ENCODE data around the gene TSHZ2.
"Not testable (repeated sequence)": the region's sequence is repeated elsewhere in the genome, so short reads cannot be mapped to it uniquely, and the experiment has no call there.

TSHZ2 gene

DNA sequence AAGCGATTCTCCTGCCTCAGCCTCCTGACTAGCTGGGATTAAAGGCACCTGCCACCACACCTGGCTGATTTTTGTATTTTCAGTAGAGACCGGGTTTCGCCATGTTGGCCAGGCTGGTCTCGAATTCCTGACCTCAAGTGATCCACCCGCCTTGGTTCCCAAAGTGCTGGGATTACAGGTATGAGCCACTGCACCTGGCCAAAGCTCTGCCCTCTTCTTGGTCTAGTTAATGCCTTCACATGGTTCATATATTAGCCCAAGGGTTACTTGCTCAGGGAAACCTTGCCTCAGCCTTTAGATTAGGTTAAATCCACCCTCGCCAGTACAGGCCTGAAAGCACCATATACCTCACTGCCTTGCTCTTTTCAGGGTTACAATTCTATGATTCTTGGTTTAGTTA, 26.1 kb downstream of the TSHZ2 start:
- no peak for DNase-seq (ENCODE audit: low read depth)

DNA sequence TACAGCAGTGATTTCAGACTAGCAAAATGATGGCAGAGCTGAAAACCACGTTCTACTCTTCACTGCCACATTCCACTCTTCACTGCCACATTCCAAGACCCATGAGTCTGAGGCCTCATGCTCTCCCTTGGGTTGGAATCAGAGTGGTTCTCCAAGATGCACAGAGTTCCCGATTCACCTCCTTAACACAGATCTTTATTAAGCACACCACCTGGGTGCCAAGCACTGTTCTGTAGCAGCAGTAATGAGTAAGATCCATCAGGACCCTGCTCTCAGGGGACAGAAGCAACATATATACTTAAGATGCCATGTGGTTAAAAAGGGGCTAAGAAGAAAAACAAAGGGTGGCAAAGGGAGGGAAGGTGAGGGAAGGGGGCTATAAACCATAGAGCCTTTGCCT, 26.9 kb downstream of the TSHZ2 start:
- DNase-seq (ENCODE audit: low read depth), result no peak

DNA sequence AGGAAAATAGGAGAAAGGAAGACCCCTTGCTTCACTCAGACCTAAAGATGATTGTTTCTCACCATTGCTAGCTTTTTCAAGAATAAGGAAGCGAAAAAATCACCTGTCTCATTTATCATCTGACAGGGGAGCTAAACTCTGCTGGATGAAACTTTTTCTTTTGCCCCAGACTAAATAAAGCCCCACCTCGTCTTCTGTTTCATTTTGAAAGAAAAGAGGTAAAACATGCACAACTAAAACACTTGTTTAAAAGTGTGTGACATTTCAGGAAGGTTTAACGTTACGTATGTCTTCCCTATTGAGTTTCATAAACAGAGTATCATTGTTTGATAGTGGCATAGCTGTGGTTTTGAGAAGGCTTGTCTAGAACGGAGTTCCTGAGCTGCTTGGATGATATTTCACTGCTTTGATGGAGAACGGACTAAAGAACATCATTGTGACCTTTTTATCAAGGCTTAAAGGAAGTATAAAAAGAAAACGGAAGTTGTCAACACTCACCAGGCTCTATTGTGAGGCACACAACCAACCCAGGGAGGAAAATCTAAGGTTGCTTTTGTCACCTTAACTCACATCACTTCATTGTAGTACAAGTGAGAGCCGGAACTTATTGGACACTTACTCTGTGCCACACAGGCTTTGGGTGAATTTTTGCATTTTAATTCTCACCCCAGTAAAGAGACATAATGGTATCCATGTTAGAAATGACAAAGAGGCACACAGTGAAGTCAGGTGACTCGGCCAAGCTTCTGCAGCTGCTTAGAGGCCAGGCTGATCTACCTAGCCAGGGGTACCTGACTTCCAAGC, 29.5 kb downstream of the TSHZ2 start:
- DNase-seq (ENCODE audit: low read depth), result no peak

DNA sequence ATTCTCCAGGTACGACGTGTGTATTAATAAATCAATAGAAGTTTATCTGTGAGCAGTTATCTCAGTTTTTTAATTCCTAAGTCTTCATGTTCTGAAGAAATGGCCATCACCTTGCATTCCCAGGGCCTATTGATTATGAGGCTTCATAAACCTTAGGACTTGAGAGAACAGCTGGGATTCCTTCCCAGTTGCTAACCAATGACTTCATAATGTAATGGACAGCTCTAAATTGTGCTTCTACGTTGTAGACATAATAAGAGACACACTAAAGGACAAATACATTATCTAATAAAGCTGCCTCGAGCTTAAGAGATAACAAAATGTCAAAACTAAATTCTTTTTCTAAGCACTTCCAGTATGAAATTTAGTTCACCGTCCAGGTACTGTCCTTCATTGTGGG, 30.6 kb downstream of the TSHZ2 start:
- no peak for DNase-seq (ENCODE audit: low read depth)

DNA sequence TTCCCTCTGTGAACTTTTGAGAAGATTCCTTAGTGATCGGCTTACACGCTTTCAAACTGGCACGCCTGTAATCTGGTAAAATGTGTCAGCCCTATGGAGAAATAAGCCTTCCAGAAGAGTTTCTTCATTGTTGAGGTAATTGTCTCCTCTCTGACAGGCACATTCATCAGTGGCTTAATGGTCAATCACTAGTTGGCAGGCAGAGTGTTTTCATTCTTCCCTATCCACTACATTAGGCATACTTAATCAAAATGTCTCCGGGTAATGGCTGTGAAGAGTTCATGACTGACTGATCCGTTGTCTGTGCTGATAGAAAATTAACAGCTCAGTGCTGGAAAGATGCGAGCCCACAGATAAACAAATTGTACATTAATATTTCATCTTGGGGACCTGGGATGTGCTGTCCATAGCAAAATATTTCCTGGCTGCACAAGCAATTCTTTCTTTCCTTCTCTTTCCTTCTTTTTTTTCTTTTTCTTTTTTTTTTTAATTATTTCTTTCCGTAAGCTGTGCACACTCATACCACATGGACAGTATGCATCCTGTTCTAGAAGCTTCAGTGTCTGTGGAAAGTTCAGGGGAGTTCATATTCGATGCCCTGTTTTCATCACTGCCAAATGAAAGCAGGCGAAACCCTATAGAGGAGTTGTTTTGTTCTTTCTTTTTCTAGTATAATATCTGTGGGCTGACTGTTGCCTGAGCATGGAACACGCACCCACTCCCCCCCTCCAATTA, 31.4 kb downstream of the TSHZ2 start:
- DNase-seq (ENCODE audit: low read depth), result no peak

DNA sequence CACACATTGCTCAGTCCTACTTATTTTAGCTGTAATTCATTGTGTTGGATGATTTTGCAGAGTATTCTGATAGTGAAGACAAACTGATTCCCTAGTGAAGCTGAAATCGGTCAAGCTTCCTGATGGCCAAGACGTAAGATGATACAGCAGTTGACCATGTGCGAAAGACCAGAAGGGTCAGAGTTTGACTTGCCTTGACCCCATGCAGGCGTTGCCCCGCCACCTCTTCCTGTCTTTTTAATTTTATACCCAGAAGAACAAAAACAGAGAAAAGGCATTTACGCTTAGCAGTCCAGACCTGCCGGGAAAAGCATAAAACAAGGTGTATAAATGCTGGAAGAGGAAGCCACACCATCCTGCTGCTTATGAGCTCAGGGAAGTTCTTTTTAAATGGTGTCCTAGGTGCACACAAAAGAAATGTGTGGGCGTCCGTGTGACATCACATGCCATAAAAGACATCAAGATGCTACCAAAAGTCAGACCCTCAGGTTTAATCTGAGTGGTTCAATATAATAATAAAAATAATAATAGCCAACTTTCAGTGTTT, 32.2 kb downstream of the TSHZ2 start:
- DNase-seq (ENCODE audit: low read depth), result no peak

DNA sequence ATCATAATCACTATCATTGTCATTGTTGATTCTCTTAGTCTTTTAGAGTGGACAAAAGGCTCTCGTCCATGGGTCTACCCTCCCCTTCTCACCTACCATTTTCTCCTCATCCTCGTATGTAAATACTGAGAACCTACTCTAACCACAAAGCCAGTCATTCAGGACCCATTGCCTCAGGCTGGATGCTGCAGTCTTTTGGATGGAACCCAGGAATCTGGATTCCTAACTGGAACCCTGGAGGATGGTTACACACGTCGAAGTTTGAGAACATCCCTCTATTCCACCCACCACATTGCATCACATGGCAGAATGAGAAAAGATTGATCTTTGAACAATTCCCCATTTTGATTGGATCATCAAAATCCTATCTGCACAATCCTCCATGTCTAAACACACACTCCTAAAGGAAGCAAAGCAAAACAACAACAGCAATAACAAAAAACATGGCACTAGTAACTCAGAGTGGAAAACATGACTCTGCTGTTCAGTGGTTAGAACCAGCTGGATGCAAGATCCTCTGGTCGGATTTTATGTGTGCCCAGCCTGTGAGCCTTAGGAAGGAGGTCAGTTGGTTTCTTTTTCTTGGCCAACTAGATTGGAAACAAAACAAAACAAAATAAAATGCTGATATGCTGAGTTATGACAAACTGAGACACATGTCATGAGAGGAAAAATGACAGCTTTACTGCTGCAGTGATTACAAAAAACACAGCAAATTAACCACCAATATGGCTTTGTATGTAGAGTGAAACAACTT, 38.0 kb downstream of the TSHZ2 start:
- no peak for DNase-seq (ENCODE audit: low read depth)

DNA sequence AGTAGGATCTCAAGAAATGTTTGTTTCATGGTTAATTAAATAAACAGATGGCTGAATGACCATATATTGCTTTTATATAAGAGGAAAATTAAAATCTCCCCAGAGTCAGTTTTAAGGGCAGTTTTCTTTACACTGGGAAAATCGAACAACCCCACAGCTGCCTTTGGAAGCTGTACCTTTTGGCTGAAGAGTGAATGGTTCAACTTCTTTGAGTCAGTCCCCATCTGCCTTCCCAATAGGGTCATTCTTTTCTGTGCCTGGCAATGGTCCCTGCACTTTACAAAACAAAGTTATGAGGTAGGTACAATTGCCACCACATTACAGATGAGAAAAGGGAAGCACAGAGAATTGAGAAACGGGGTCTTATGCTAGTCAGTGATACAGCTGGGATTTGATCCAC, 39.5 kb downstream of the TSHZ2 start:
- DNase-seq (ENCODE audit: low read depth), result no peak

DNA sequence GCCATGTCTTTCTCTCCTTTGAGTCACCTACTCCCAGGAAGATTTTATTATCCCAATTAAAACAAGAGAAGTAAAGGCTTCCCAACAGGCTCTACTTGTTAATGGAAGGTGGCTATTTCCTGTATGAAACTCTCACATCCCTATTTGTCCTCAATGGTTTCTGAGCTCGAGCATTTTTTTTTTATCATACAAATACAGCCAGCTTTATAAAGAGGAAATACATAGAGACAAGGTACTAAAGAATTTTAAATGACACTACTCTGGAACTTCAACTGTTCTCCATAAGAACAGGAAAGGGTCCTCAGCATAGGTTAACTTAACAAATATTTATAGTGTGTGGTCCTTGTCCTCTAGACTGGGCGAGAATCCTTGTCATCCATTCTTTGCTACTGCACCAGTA, 41.0 kb downstream of the TSHZ2 start:
- no peak for DNase-seq (ENCODE audit: low read depth)

DNA sequence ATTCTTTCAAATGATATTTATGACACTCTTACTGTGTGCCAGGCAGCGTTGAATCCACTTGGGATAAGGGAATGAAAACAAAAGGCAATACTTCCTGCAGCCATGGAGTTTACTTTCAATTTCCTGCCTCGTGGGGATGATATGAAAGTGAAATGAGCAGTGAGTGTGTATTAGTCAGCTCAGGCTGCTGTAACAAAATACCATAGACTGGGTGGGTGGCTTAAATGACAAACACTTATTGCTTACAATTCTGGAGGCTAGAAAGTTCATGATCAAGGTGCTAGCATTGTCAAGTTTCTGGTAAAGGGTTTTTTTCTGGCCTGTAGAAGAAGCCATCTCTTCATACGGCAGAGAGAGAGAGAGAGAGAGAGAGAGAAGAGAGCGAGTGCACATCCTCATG, 41.7 kb downstream of the TSHZ2 start:
- no peak for DNase-seq (ENCODE audit: low read depth)

DNA sequence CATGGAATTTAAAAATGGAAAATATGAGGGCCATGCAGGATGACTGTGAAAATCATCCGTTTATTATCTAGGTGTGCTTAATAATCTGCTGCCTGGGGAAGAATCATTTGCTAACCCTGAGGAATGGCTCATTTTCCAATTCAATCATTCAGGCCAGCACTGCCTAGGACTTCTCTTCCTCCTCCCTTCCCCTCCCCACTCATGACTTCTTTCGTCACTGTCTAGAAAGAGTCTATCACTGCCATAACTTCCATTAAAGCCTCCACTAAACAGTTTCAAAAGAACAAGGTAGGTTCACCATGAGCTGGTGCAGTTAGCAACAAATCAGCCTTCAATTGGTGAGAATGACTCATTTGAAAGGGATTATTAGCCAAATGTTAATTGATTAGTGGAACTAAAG, 43.9 kb downstream of the TSHZ2 start:
- DNase-seq (ENCODE audit: low read depth), result no peak

DNA sequence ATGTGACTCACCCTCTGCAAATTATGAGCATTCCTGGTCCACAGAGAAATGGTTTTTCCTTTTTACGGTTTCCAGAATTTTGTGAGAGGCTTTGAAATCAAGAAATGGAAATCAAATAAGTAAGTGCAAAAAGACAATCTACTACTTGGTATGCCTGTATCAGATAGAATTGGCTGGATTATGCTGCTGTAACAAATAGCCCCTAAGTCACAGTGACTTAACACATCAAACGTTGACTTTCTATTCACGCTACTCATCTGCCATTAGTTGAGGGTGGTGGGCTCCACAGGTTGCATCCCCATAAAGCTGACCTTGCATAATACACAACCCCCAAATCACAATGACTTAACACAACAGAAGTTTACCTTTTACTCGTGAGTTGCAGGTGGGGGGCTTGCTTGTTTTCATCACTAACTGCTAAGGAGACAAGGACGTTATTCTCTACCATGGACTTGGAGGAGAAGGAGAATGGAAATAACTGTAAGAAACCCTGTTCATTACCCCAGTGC, 44.4 kb downstream of the TSHZ2 start:
- DNase-seq (ENCODE audit: low read depth), result no peak

DNA sequence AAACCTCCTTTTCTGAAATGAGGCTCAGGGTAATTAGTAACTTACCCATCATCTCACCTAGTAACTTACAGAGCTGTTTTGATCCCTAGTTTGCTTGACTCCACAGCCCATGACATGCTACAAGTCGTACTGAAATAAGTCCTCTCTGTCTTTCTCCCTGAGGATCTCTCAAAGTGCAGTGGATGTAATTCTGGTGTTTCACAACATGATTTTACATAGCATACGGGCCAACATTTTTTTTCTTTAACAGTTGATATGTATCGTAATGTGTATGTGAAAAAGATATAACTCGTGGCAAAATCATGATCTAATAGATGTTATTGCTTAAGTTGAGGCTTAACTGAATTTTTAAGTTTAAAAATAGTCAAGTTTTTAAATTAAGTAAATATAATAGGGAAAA, 45.0 kb downstream of the TSHZ2 start:
- DNase-seq (ENCODE audit: low read depth), result no peak

DNA sequence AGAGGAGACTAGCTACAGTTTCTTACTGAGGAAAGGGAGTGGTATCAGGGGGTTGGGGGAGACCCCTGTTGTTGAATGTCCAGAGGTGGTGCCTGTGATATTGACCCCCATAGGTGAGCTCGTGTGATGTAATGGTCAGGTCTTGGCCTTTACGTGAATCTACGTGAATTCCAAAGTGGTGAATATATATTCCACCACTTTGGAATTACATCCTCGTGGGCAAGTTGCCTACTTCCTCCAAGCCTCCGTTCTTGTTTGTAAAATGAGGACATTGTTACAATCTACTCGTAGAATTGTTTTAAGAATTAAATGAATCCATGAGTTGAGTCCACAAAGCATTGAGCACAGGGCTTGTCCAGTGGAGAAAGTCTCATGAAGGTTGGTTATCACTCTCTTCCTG, 47.3 kb downstream of the TSHZ2 start:
- no peak for DNase-seq (ENCODE audit: low read depth)

DNA sequence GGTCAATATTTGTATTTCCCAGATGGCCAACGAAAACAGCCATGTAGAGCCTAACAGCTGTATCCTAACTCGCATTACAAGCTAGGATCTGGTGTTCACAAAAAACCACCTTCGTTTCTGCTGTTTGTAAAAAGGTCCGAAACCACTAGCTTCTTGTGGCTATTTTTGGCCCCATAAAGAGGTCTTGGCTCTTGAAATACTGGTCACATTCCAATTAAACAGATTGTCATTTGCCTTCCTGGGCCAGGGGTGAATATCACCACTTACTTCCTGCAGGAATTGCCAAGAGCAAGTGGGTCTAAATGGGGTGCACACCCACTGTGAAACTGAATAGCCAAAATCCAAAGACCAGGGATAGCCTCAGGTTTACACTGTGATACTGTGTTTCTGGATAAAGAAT, 48.2 kb downstream of the TSHZ2 start:
- DNase-seq (ENCODE audit: low read depth), result no peak

DNA sequence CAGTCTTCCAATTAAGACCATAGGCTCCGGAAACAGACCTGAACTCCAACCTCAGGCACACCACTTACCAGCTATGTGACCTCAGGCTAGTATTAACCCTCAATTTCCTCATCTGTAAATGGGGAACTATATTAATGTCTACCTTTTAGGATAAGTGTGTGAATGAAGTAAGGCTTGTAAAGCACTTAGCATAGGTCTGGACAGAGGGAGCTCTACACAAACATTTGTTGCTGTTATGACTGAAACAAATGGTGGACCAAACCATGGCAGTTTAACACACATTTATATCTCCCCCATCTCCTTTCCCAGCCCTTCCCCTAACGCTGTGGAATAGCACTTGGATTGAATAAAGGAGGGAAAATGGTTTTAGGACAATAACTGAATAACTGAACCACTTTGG, 48.7 kb downstream of the TSHZ2 start:
- DNase-seq (ENCODE audit: low read depth), result no peak

DNA sequence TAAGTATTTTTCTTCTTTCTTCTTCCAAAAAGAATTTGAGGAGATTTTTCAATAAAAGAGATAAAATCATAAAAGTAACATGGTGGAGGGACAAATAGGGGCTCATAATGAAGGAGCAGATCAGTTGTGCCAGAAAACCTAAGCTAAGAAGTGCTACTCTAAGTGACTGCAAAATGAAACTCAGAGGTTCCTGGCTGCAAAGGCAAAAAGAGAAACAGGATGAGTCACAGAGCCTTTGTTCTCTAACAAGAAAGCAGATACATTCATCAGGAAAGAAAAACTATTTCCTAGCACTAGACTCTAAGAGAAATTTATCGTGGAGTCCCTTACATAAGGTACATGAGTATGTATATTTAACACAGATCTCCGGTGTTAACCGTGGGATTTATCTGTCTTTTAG, 49.8 kb downstream of the TSHZ2 start:
- DNase-seq (ENCODE audit: low read depth), result peak; percentile 28

DNA sequence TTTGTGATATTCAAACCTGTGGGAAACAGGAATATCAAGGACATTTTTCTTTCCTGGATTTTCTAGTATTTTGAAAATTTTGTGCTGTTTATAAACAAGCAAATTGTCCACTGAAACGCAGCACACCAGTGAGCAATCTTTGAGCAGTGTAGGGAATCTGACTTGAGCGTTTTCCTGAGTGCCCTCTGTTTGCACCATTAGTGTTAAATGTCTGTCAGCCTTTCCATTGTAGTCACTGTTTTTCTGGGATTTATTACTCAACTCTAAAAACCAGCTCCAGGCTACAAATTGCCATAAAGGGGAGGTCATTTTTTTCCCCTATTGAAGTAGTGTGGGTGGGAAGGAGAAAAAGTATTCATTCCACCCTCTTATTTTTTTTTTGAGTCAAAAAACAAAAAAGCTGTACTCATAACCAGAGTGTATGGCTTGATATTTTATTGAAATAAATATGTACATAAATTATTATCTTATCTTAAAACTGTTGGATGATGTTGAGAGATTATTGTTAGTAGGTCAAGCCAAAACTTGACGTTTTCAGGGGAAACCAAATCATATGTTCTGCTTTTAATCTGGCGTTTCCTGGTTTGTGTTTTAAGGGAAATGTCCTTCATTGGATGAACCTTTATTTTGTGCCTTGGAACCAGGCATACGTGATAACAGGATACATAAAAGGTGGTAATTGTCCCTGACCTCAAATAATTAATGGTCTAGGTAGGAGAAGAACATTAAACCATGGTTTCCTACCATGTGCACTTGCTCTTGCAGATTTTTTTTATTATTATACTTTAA, 51.8 kb downstream of the TSHZ2 start:
- DNase-seq (ENCODE audit: low read depth), result no peak

DNA sequence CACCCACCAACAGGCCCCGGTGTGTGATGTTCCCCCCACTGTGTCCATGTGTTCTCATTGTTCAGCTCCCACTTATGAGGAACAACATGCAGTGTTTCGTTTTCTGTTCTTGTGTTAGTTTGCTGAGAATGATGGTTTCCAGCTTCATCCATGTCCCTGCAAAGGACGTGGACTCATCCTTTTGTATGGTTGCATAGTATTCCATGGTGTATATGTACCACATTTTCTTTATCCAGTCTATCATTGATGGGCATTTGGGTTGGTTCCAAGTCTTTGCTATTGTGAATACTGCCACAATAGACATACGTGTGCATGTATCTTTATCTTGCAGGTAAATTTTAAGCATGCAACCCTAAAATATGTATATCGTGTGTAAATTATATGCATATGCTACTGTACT, 52.5 kb downstream of the TSHZ2 start:
- DNase-seq (ENCODE audit: low read depth), result not testable (repeated sequence)

DNA sequence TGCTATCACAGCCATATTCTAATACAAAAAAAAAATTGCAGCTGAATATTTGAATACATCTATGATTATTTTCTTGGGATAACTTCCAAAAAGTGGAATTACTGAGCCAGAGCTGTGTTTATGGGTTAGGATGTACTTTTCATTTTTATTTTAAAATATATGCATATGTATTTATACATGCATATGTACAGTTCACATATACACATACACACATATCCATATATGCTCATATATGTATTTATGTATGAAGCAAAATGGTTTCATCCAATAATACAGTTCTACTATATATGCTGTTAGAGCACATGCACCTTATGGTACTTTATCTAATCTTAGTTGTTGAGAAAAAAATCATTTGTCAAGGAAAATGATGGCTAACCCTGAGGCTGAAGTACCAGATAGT, 54.9 kb downstream of the TSHZ2 start:
- DNase-seq (ENCODE audit: low read depth), result no peak

DNA sequence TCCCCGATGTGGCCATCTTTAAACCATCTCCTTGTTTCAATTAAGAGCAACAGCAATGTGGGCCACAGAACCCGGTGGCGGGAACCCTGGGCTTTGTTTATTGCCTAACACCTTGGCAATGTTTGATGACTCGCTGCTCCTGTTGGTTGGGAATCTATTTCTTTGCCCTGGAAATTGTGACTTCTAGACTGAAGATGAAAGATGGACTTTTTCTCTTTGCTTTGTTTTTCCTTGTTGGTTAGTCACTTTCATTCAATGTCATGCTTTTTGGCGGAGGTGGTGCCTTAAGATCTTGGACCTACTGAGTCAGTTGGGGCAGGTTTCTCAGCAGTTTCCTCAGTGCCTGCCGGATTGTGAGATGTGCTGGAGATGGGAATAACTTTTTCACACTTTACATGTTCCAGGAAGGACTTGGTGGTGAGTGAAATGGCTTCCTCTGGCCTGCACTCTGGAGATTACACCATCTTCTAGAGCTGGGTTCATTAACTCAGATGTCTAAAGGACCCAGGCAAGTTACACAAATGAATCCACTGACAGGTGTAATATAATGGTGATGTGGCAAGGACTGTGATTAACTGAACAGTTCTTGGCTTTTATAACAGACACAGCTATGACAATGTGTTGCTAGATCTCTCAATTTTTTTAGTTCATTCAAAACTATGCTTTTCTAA, 56.3 kb downstream of the TSHZ2 start:
- peak; percentile 27 for DNase-seq (ENCODE audit: low read depth)
